Endothelial cell of umbilical vein (primary cell): ENCODE measurements around the gene PCP4L1. TPM values are rescaled to one million over a fixed set of nuclear protein-coding genes. Genes with fewer than 3 reads are reported as not detected.

Source experiments
- BruUV-seq: library from RNA; stranded (reverse); fragments of 400-500 nt; replicated peaks from 2 replicates; lab custom pipeline; 2021; lab: Mats Ljungman, UMichigan
- CTCF ChIA-PET: fragments of 300-600, 350-600 bp; sonication (Branson Sonifier 250); formaldehyde crosslinking; loops from one replicate; lab custom pipeline; 2021; ENCODE audit warnings: antibody characterized with exemption, inconsistent platforms; lab: Charles Lee
- POLR2A ChIA-PET: fragments of 300-600, 350-600 bp; sonication (Branson Sonifier 250); formaldehyde crosslinking; loops from one replicate; lab custom pipeline; 2021; ENCODE audit warnings: antibody characterized with exemption, inconsistent platforms; lab: Charles Lee
- DNase-seq: peaks from one replicate; pipeline ENCODE4 v3.0.0-alpha.2; 2011; ENCODE audit warnings: low read depth, low spot score
- FAIRE-seq: peaks from 2 replicates; lab custom pipeline; 2011; peaks lifted over from hg19 to GRCh38; lab: Jason Lieb, UNC
- H2AFZ ChIP-seq: 2 replicates; pipeline ENCODE4 v1.6.0; 2012; ENCODE audit warnings: low read depth, low read length, control low read depth, inconsistent platforms
- H3K27ac ChIP-seq: 2 replicates; pipeline ENCODE4 v1.5.1; 2011; ENCODE audit warnings: low read depth, mild to moderate bottlenecking, control low read depth, low read length, moderate library complexity; ENCODE audit not compliant: insufficient read depth
- H3K27me3 ChIP-seq, 2 experiments: 2 replicates each; pipeline versions ENCODE4 v1.6.0 to v1.6.1; 2011; ENCODE audit warnings: low read length in 2 of 2, mixed read lengths in 1 of 2; ENCODE audit not compliant: control insufficient read depth in 2 of 2, insufficient read depth in 2 of 2
- H3K36me3 ChIP-seq, 2 experiments: 2 replicates in 1 of 2; 3 replicates in 1 of 2; pipeline ENCODE4 v1.5.1; 2011; ENCODE audit warnings: low read length in 2 of 2, mild to moderate bottlenecking in 1 of 2, moderate library complexity in 1 of 2; ENCODE audit not compliant: control insufficient read depth in 2 of 2, insufficient read depth in 2 of 2; ENCODE audit errors: extremely low read depth in 1 of 2
- H3K4me1 ChIP-seq: 3 replicates; pipeline ENCODE4 v1.5.1; 2011; ENCODE audit warnings: mild to moderate bottlenecking, low read length; ENCODE audit not compliant: control insufficient read depth, insufficient read depth; ENCODE audit errors: extremely low read depth
- H3K4me2 ChIP-seq: 2 replicates; pipeline ENCODE4 v1.6.1; 2011; ENCODE audit warnings: low read length, control low read depth, mixed read lengths; ENCODE audit not compliant: insufficient read depth
- H3K4me3 ChIP-seq, 3 experiments: fragments of 200-600 bp in 1 of 3; sonication (generic), shearing (Covaris generic) in 1 of 3; replicated peaks in 1 of 3; 2 replicates each; pipeline ENCODE4 v1.5.1; 2011 to 2016; ENCODE audit warnings: control low read depth in 3 of 3, low read length in 3 of 3, mild to moderate bottlenecking in 2 of 3, inconsistent platforms in 1 of 3, low read depth in 1 of 3, moderate library complexity in 1 of 3; ENCODE audit not compliant: insufficient read depth in 1 of 3
- H3K79me2 ChIP-seq: 2 replicates; pipeline ENCODE4 v1.6.0; 2012; ENCODE audit warnings: low read length, inconsistent platforms; ENCODE audit not compliant: control insufficient read depth, insufficient read depth
- H3K9ac ChIP-seq: replicated peaks from 2 replicates; pipeline ENCODE3; 2011; ENCODE audit warnings: low read length, control low read depth; ENCODE audit not compliant: insufficient read depth; ENCODE audit errors: extremely low read depth
- H3K9me1 ChIP-seq: replicated peaks from 3 replicates; pipeline ENCODE4 v1.6.0; 2011; ENCODE audit warnings: mild to moderate bottlenecking, low read length; ENCODE audit not compliant: control insufficient read depth, insufficient read depth; ENCODE audit errors: extremely low read depth
- H3K9me3 ChIP-seq: replicated peaks from 2 replicates; pipeline ENCODE4 v1.5.1; 2012; ENCODE audit warnings: low read length, inconsistent platforms; ENCODE audit not compliant: control insufficient read depth, insufficient read depth
- H4K20me1 ChIP-seq: replicated peaks from 2 replicates; pipeline ENCODE3; 2011; ENCODE audit warnings: mild to moderate bottlenecking, low read length; ENCODE audit not compliant: control insufficient read depth, insufficient read depth; ENCODE audit errors: extremely low read depth
- EZH2 ChIP-seq: IDR thresholded peaks from 2 replicates; pipeline ENCODE4 v1.6.1; 2012; ENCODE audit warnings: borderline replicate concordance, low read depth, mild to moderate bottlenecking, moderate library complexity, low read length, inconsistent platforms; ENCODE audit not compliant: severe bottlenecking
- FOS ChIP-seq: IDR thresholded peaks from 2 replicates; pipeline ENCODE4 v1.6.1; 2011; ENCODE audit warnings: mild to moderate bottlenecking, low read length, moderate library complexity, borderline replicate concordance; ENCODE audit not compliant: insufficient read depth
- GATA2 ChIP-seq: IDR thresholded peaks from 2 replicates; pipeline ENCODE4 v1.7.0; 2011; ENCODE audit warnings: low read depth, mild to moderate bottlenecking, moderate library complexity, mixed read lengths, low read length; ENCODE audit not compliant: insufficient read length, insufficient read depth
- JUN ChIP-seq: IDR thresholded peaks from 2 replicates; pipeline ENCODE4 v1.6.1; 2011; ENCODE audit warnings: borderline replicate concordance, low read depth; ENCODE audit not compliant: insufficient read length, insufficient read depth
- MYC ChIP-seq: IDR thresholded peaks from one replicate; pipeline ENCODE4 v1.6.1; 2011; ENCODE audit warnings: mild to moderate bottlenecking, low read depth, low read length
- POLR2A ChIP-seq: IDR thresholded peaks from 2 replicates; pipeline ENCODE4 v1.6.1; 2012; ENCODE audit warnings: low read depth, mild to moderate bottlenecking, control low read depth, low read length
- POLR2AphosphoS5 ChIP-seq: IDR thresholded peaks from 2 replicates; pipeline ENCODE4 v1.6.1; 2012; ENCODE audit warnings: low read depth, mild to moderate bottlenecking, control low read depth, low read length, moderate library complexity; ENCODE audit not compliant: insufficient read depth
- dilution Hi-C: fragments of 300-500 bp; cut with MboI; formaldehyde crosslinking; loops from one replicate; pipeline ENCODE4 v1.15.0; 2019; ENCODE audit warnings: low sequenced_read_pairs; ENCODE audit not compliant: extremely low pct_ligation_motif_present
- intact Hi-C: fragments of 100-400 bp; cut with micrococcal nuclease; formaldehyde crosslinking; loops from one replicate; pipeline ENCODE4 v1.10.0; 2022
- microRNA-seq: library from miRNA; unstranded; fragments of <30 nt; microRNA quantifications from one replicate; pipeline ENCODE4 v1.2.0, GENCODE V29; 2021; ENCODE audit warnings: borderline number of aligned reads, borderline replicate concordance
- polyA plus RNA-seq, 4 experiments: library from polyadenylated mRNA; depleted of rRNA in 3 of 4; stranded (reverse) in 3 of 4; unstranded in 1 of 4; fragments of >200 nt; gene quantifications; 2 replicates each; pipeline versions ENCODE4 v1.2.1 to v1.2.3, GENCODE V29; 2011 to 2012; ENCODE audit warnings: missing spikeins in 1 of 4
- total RNA-seq: library from RNA; stranded (reverse); gene quantifications from 2 replicates; pipeline ENCODE4 v1.2.3, GENCODE V29; 2021
- TF ChIP-seq, protein P1 (sequence below), 2 donors: IDR thresholded peaks; 1 replicate in 1 of 2; 2 replicates in 1 of 2; pipeline ENCODE4 v1.5.1; 2011; ENCODE audit warnings: low read length in 2 of 2, mild to moderate bottlenecking in 2 of 2, moderate library complexity in 2 of 2, control low read depth in 1 of 2, inconsistent platforms in 1 of 2, low read depth in 1 of 2; ENCODE audit not compliant: insufficient read depth in 1 of 2; ENCODE audit errors: extremely low read depth in 1 of 2
- TF ChIP-seq, protein P2 (sequence below): IDR thresholded peaks from 2 replicates; pipeline ENCODE4 v1.6.1; 2011; ENCODE audit not compliant: insufficient read depth, insufficient read length

PCP4L1 gene
- total and polyA plus RNA-seq, 2 donors (not counting 3 experiments of a cell fraction or from before 2014, with no cell fraction given) = not detected

DNA sequence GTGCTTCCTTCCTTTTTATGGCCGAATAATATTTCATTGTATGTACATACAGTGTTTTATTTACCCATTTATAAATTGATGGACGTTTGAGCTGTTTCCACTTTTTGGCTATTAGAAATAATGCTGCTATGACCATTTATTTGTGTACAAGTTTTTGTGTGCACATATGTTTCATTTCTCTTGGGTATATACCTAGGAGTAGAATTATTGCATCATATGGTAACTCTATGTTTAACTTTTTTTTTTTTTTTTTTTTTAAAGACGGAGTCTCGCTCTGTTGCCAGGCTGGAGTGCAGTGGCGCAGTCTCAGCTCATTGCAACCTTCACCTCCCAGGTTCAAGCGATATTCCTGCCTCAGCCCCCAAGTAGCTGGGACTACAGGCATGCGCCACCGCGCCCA, 74.6 kb downstream of the PCP4L1 start:
- no peak overlapping the region for H3K4me2 ChIP-seq
- H3K9me1 ChIP-seq = peaks cover 4% of the 10 kb centered on the region
- no peak overlapping the region for H3K9ac ChIP-seq
- H3K27me3 ChIP-seq = no peaks in the 10 kb centered on the region
- TF ChIP-seq EZH2 (no peak), MYC (no peak), POLR2A (no peak), GATA2 (no peak), POLR2AphosphoS5 (no peak), JUN (no peak), FOS (no peak)
- TF ChIP-seq, protein P1, sequence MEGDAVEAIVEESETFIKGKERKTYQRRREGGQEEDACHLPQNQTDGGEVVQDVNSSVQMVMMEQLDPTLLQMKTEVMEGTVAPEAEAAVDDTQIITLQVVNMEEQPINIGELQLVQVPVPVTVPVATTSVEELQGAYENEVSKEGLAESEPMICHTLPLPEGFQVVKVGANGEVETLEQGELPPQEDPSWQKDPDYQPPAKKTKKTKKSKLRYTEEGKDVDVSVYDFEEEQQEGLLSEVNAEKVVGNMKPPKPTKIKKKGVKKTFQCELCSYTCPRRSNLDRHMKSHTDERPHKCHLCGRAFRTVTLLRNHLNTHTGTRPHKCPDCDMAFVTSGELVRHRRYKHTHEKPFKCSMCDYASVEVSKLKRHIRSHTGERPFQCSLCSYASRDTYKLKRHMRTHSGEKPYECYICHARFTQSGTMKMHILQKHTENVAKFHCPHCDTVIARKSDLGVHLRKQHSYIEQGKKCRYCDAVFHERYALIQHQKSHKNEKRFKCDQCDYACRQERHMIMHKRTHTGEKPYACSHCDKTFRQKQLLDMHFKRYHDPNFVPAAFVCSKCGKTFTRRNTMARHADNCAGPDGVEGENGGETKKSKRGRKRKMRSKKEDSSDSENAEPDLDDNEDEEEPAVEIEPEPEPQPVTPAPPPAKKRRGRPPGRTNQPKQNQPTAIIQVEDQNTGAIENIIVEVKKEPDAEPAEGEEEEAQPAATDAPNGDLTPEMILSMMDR (IDR thresholded peaks at IDR 0.05; ENCODE audit: extremely low read depth in 1 of 2, insufficient read depth in 1 of 2, low read depth in 1 of 2, low read length in 2 of 2) = no peak
- TF ChIP-seq, protein P2, sequence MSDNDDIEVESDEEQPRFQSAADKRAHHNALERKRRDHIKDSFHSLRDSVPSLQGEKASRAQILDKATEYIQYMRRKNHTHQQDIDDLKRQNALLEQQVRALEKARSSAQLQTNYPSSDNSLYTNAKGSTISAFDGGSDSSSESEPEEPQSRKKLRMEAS = no peak
- no peak for DNase-seq
- no peak overlapping the region for H2AFZ ChIP-seq
- H3K27ac ChIP-seq = no peak overlapping the region
- intact Hi-C loops = no loop called here
- peaks cover 0 to 11% of the 10 kb centered on the region in 2 experiments for H3K36me3 ChIP-seq
- no TSS peak for BruUV-seq
- FAIRE-seq = no peak
- ChIA-PET CTCF (interaction anchor here (1.0 kb wide), 1 partner anchor 8 kb away, joined by 3 read pairs; no protein-coding TSS in a partner anchor), POLR2A (no interaction called here)
- no peaks in the 10 kb centered on the region for H3K9me3 ChIP-seq
- no peaks in the 10 kb centered on the region for H3K79me2 ChIP-seq
- H3K4me1 ChIP-seq = no peaks in the 10 kb centered on the region
- dilution Hi-C loops = no loop called here
- H3K4me3 ChIP-seq = no peak overlapping the region
- no peaks in the 10 kb centered on the region for H4K20me1 ChIP-seq

Small RNA genes lying within 50 kb of the gene (microRNA-seq; reads per million reads assigned to microRNA genes)
- gene MIR5187 = not detected

Other genes starting within 250 kb of the PCP4L1 start
- 86.3 and 97.0 TPM in 2 replicates for gene F11R, start 237.6 kb upstream of the PCP4L1 start, total RNA-seq
- 124 and 137 TPM in 2 replicates for gene F11R, start 237.6 kb upstream of the PCP4L1 start, polyA plus RNA-seq
- 8.9 and 12.5 TPM in 2 replicates for gene TSTD1, start 219.8 kb upstream of the PCP4L1 start, total RNA-seq
- gene TSTD1, start 219.8 kb upstream of the PCP4L1 start, polyA plus RNA-seq = 39.1 and 51.6 TPM in 2 replicates
- 56.7 and 57.9 TPM in 2 replicates for gene USF1, start 212.8 kb upstream of the PCP4L1 start, total RNA-seq
- gene USF1, start 212.8 kb upstream of the PCP4L1 start, polyA plus RNA-seq = 53.4 and 66.0 TPM in 2 replicates
- gene ARHGAP30, start 188.9 kb upstream of the PCP4L1 start, total RNA-seq = not detected in 2 replicates
- not detected in 2 replicates for gene ARHGAP30, start 188.9 kb upstream of the PCP4L1 start, polyA plus RNA-seq
- gene NECTIN4, start 169.2 kb upstream of the PCP4L1 start, total RNA-seq = 0.37 and 0.58 TPM in 2 replicates
- gene NECTIN4, start 169.2 kb upstream of the PCP4L1 start, polyA plus RNA-seq = 0.15 and 0.29 TPM in 2 replicates
- gene KLHDC9, start 160.4 kb upstream of the PCP4L1 start, total RNA-seq = 1.1 and 1.4 TPM in 2 replicates
- 2.6 and 3.2 TPM in 2 replicates for gene KLHDC9, start 160.4 kb upstream of the PCP4L1 start, polyA plus RNA-seq
- gene PFDN2, start 140.7 kb upstream of the PCP4L1 start, total RNA-seq = 99.5 and 104 TPM in 2 replicates
- gene PFDN2, start 140.7 kb upstream of the PCP4L1 start, polyA plus RNA-seq = 86.8 and 157 TPM in 2 replicates
- 20.3 and 20.9 TPM in 2 replicates for gene NIT1, start 140.6 kb upstream of the PCP4L1 start, total RNA-seq
- gene NIT1, start 140.6 kb upstream of the PCP4L1 start, polyA plus RNA-seq = 26.5 and 28.2 TPM in 2 replicates
- 50.2 and 54.9 TPM in 2 replicates for gene DEDD, start 126.1 kb upstream of the PCP4L1 start, total RNA-seq
- 78.3 and 81.8 TPM in 2 replicates for gene DEDD, start 126.1 kb upstream of the PCP4L1 start, polyA plus RNA-seq
- gene UFC1, start 104.8 kb upstream of the PCP4L1 start, total RNA-seq = 102 and 110 TPM in 2 replicates
- 115 and 149 TPM in 2 replicates for gene UFC1, start 104.8 kb upstream of the PCP4L1 start, polyA plus RNA-seq
- 18.7 and 19.7 TPM in 2 replicates for gene USP21, start 99.2 kb upstream of the PCP4L1 start, total RNA-seq
- gene USP21, start 99.2 kb upstream of the PCP4L1 start, polyA plus RNA-seq = 29.2 and 34.9 TPM in 2 replicates
- 28.5 and 28.9 TPM in 2 replicates for gene PPOX, start 92.3 kb upstream of the PCP4L1 start, total RNA-seq
- gene PPOX, start 92.3 kb upstream of the PCP4L1 start, polyA plus RNA-seq = 26.4 and 31.3 TPM in 2 replicates
- 39.5 and 39.8 TPM in 2 replicates for gene B4GALT3, start 81.2 kb upstream of the PCP4L1 start, total RNA-seq
- gene B4GALT3, start 81.2 kb upstream of the PCP4L1 start, polyA plus RNA-seq = 55.5 and 60.4 TPM in 2 replicates
- 8.9 and 13.6 TPM in 2 replicates for gene ADAMTS4, start 59.7 kb upstream of the PCP4L1 start, total RNA-seq
- gene ADAMTS4, start 59.7 kb upstream of the PCP4L1 start, polyA plus RNA-seq = 2.5 and 2.6 TPM in 2 replicates
- gene NDUFS2, start 56.4 kb upstream of the PCP4L1 start, total RNA-seq = 95.1 and 99.7 TPM in 2 replicates
- gene NDUFS2, start 56.4 kb upstream of the PCP4L1 start, polyA plus RNA-seq = 101 and 130 TPM in 2 replicates
- gene FCER1G, start 43.5 kb upstream of the PCP4L1 start, total RNA-seq = 1.6 and 2.2 TPM in 2 replicates
- gene FCER1G, start 43.5 kb upstream of the PCP4L1 start, polyA plus RNA-seq = 1.1 and 1.3 TPM in 2 replicates
- gene APOA2, start 35.1 kb upstream of the PCP4L1 start, total RNA-seq = not detected in 2 replicates
- not detected in 2 replicates for gene APOA2, start 35.1 kb upstream of the PCP4L1 start, polyA plus RNA-seq
- gene TOMM40L, start 32.7 kb upstream of the PCP4L1 start, total RNA-seq = 18.7 TPM in 2 replicates
- gene TOMM40L, start 32.7 kb upstream of the PCP4L1 start, polyA plus RNA-seq = 18.6 and 19.6 TPM in 2 replicates
- gene NR1I3, start 20.5 kb upstream of the PCP4L1 start, total RNA-seq = not detected in 2 replicates
- gene NR1I3, start 20.5 kb upstream of the PCP4L1 start, polyA plus RNA-seq = not detected in 2 replicates
- 1.3 and 2.0 TPM in 2 replicates for gene MPZ, start 51.2 kb downstream of the PCP4L1 start, total RNA-seq
- gene MPZ, start 51.2 kb downstream of the PCP4L1 start, polyA plus RNA-seq = 6.1 and 7.0 TPM in 2 replicates
- 136 and 148 TPM in 2 replicates for gene SDHC, start 55.6 kb downstream of the PCP4L1 start, total RNA-seq
- 219 and 279 TPM in 2 replicates for gene SDHC, start 55.6 kb downstream of the PCP4L1 start, polyA plus RNA-seq
- not detected in 2 replicates for gene CFAP126, start 109.1 kb downstream of the PCP4L1 start, total RNA-seq
- gene CFAP126, start 109.1 kb downstream of the PCP4L1 start, polyA plus RNA-seq = not detected in 2 replicates
- gene FCGR2A, start 246.7 kb downstream of the PCP4L1 start, total RNA-seq = not detected in 2 replicates
- not detected in 2 replicates for gene FCGR2A, start 246.7 kb downstream of the PCP4L1 start, polyA plus RNA-seq